Measurements from ENCODE around the gene FKBP3. TPM values are rescaled to one million over a fixed set of nuclear protein-coding genes. Genes with fewer than 3 reads are reported as not detected.

The FKBP3 gene
- total and polyA plus RNA-seq, 2 donors (not counting 3 experiments of a cell fraction or from before 2014, with no cell fraction given): 23.2 to 92.9 TPM

- Histone ChIP-seq H3K9me3 (replicated peaks; ENCODE audit: control insufficient read depth, insufficient read depth, low read length) (no peaks in the 10 kb centered on the region), H3K4me2 (ENCODE audit: insufficient read depth, low read length) (no peak overlapping the region), H3K4me1 (ENCODE audit: control insufficient read depth, extremely low read depth, insufficient read depth, low read length) (peaks cover 2% of the 10 kb centered on the region), H3K9ac (replicated peaks; ENCODE audit: extremely low read depth, insufficient read depth, low read length) (no peak overlapping the region), H3K27me3 (ENCODE audit: control insufficient read depth in 2 of 2, insufficient read depth in 2 of 2, low read length in 2 of 2) (no peaks in the 10 kb centered on the region), H3K36me3 (ENCODE audit: control insufficient read depth in 2 of 2, extremely low read depth in 1 of 2, insufficient read depth in 2 of 2, low read length in 2 of 2) (peaks cover 10 to 48% of the 10 kb centered on the region in 2 experiments), H3K79me2 (ENCODE audit: control insufficient read depth, insufficient read depth, low read length) (peaks cover 4% of the 10 kb centered on the region), H2AFZ (ENCODE audit: low read depth, low read length) (no peak overlapping the region), H3K9me1 (replicated peaks; ENCODE audit: control insufficient read depth, extremely low read depth, insufficient read depth, low read length) (no peaks in the 10 kb centered on the region), H3K27ac (ENCODE audit: insufficient read depth, low read depth, low read length) (no peak overlapping the region), H3K4me3 (replicated peaks in 1 of 3; ENCODE audit: insufficient read depth in 1 of 3, low read depth in 1 of 3, low read length in 3 of 3) (no peak overlapping the region), H4K20me1 (replicated peaks; ENCODE audit: control insufficient read depth, extremely low read depth, insufficient read depth, low read length) (no peaks in the 10 kb centered on the region)
- BruUV-seq (replicated peaks): no TSS peak
- POLR2A ChIA-PET: no interaction called here
- no peak for DNase-seq (ENCODE audit: low read depth, low spot score)
- TF ChIP-seq GATA2 (IDR thresholded peaks at IDR 0.05; ENCODE audit: insufficient read depth, insufficient read length, low read depth, low read length): no peak
- TF ChIP-seq POLR2AphosphoS5 (IDR thresholded peaks at IDR 0.05; ENCODE audit: insufficient read depth, low read depth, low read length): no peak
- no peak for TF ChIP-seq EZH2 (IDR thresholded peaks at IDR 0.05; ENCODE audit: borderline replicate concordance, low read depth, low read length, severe bottlenecking)
- TF ChIP-seq JUN (IDR thresholded peaks at IDR 0.05; ENCODE audit: borderline replicate concordance, insufficient read depth, insufficient read length, low read depth): no peak
- TF ChIP-seq FOS (IDR thresholded peaks at IDR 0.05; ENCODE audit: borderline replicate concordance, insufficient read depth, low read length): no peak
- no peak for TF ChIP-seq POLR2A (IDR thresholded peaks at IDR 0.05; ENCODE audit: low read depth, low read length)
- TF ChIP-seq, protein P1, sequence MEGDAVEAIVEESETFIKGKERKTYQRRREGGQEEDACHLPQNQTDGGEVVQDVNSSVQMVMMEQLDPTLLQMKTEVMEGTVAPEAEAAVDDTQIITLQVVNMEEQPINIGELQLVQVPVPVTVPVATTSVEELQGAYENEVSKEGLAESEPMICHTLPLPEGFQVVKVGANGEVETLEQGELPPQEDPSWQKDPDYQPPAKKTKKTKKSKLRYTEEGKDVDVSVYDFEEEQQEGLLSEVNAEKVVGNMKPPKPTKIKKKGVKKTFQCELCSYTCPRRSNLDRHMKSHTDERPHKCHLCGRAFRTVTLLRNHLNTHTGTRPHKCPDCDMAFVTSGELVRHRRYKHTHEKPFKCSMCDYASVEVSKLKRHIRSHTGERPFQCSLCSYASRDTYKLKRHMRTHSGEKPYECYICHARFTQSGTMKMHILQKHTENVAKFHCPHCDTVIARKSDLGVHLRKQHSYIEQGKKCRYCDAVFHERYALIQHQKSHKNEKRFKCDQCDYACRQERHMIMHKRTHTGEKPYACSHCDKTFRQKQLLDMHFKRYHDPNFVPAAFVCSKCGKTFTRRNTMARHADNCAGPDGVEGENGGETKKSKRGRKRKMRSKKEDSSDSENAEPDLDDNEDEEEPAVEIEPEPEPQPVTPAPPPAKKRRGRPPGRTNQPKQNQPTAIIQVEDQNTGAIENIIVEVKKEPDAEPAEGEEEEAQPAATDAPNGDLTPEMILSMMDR (IDR thresholded peaks at IDR 0.05; ENCODE audit: extremely low read depth in 1 of 2, insufficient read depth in 1 of 2, low read depth in 1 of 2, low read length in 2 of 2): no peak
- no peak for TF ChIP-seq MAX (IDR thresholded peaks at IDR 0.05; ENCODE audit: insufficient read depth, insufficient read length)
- no peak for TF ChIP-seq MYC (IDR thresholded peaks at IDR 0.05; ENCODE audit: low read depth, low read length)
- CTCF ChIA-PET: interaction anchor here (1.2 kb wide), 1 partner anchor 8 kb away, joined by 3 read pairs; no protein-coding TSS in a partner anchor
- no peak for FAIRE-seq
- dilution Hi-C loops (cut with MboI; ENCODE audit: extremely low pct_ligation_motif_present, low sequenced_read_pairs): no loop called here
- intact Hi-C loops (cut with micrococcal nuclease): no loop called here
These were observed 15.7 kb downstream of the FKBP3 start for GRCh38 chr14:45118594-45118993.

All from endothelial cell of umbilical vein (primary cell).